ENCODE measurements around the gene POLN.

GRCh38 chr4:2272026-2272827 lies 30.3 kb upstream of the POLN start:
- TF ChIP-seq CTCF (conservative IDR thresholded peaks at IDR 0.05; ENCODE audit: low read length) (no peak), EZH2phosphoT487 (IDR thresholded peaks at IDR 0.05; ENCODE audit: borderline replicate concordance, low read depth, low read length) (no peak)

Measured in OCI-LY7 (cell line).